Fibroblast of skin of right biceps (primary cell): ENCODE data around the gene TSPEAR.
"Not testable (repeated sequence)": the region's sequence is repeated elsewhere in the genome, so short reads cannot be mapped to it uniquely, and the experiment has no call there.

Experiments
- DNase-seq: peaks from one replicate; pipeline ENCODE4 v3.0.0-alpha.2; 2013

Gene TSPEAR

GRCh38 chr21:44494956-44495355, 216.4 kb downstream of the TSPEAR start:
- DNase-seq, result no peak

- DNase-seq, result no peak
Observed at GRCh38 chr21:44494418-44494817, 217.0 kb downstream of the TSPEAR start.

DNA sequence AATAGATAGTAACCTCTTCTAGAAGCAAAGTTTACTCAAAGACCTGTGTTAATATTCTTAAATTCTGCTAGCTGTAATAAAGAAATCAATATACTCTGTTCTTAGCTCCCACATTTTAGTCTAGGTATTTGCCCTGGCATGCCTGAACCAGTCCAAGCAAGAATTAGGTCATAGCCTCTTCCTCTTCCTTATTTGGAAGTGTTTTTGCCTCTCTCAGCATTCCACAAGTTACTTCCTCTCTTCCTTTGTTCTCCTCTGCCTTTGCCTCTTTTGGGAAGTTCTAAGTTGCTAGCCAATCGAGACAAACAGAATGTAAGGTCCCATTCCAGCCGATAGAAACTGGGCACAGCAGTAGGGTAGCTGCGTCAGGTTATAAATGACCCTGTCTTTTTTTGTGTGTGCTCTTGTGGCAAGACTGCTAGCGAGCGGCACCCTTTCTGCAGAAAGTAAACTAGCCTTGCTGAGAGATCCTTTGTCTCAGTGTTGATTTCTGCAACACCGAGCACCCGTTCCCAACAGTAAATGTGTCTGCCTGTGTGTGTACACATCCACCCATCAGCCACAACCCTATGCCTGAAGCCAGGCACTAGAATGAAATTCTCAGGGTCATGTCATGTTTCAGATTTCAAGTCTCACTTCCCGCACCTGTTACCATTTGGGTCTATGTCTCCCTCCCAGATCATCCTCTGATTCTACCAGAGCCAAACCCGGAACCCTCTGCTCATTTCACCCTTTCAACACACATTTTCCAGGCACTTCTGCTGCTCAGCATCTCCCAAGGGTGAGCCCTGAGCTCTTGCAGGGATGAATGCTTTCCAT, 218.6 kb downstream of the TSPEAR start:
- DNase-seq, result no peak

- no peak for DNase-seq
Observed at GRCh38 chr21:44490816-44491215, 220.6 kb downstream of the TSPEAR start.

GRCh38 chr21:44490405-44490804, 221.0 kb downstream of the TSPEAR start:
- DNase-seq, result no peak

- no peak for DNase-seq
Observed at GRCh38 chr21:44489962-44490361, 221.4 kb downstream of the TSPEAR start.

- no peak for DNase-seq
Observed at GRCh38 chr21:44487831-44488230, 223.5 kb downstream of the TSPEAR start.

- no peak for DNase-seq
Observed at GRCh38 chr21:44486302-44486701, 225.1 kb downstream of the TSPEAR start.

GRCh38 chr21:44485796-44486195, 225.6 kb downstream of the TSPEAR start:
- no peak for DNase-seq

DNA sequence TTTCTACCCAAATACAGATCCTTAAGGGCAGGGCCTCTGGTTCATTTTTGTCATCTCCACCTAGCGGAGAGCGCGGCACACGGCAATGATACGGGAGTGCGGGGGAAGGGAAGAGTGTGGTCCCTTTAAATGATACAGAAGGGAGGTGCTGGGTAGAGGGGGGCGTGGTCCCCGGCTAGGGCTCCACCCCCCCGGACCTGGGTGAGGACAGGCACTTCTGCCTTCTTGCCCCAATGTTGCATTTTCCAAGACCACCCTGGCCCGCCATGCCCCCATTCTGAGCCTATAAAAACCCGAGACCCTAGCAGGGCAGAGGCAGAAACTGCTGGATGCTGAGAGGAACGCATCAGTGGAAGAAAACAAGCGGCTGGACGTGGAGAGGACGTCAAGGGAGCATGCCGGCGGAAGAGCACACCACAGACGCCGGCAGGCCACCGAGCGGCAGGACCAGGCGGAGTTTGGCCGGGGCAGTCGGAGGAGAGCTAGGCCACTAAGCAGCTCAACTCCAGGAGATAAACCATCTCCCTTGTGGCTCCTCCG, 226.0 kb downstream of the TSPEAR start:
- peak; percentile 31 for DNase-seq

DNA sequence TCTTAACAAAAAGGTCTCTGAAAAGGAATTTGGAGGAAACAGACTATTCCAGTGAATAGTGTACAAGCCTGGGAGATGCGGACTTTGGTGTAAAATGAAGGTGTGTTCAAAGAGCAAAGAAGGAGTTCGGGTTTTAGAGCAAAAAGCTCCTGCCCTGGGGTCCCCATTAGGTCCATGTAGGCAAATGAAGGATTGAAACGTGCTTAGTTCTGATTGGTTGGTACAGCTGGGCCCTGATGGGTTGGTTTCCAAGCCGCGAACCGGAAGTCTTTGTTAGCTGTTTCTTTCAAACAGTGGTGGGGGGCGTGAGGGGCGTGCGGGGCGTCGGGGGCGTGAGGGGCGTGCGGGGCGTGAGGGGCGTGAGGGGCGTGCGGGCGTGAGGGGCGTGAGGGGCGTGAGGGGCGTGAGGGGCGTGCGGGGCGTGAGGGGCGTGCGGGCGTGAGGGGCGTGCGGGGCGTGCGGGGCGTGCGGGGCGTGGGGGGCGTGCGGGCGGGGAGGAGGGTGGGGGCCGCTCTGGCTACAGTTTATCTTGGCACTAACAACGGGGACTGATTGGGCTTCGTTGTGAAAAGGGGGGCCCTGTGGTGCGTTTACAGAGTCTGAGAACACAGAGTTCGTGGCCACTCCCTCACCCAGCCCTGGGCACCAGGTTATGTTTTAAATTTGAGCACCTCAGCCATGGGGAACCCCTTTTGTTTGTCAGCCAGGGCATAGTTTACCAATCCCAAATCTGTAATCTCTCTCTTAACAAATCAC, 226.7 kb downstream of the TSPEAR start:
- no peak for DNase-seq

GRCh38 chr21:44483288-44484237, 227.8 kb downstream of the TSPEAR start:
- no peak for DNase-seq

- DNase-seq, result no peak
Observed at GRCh38 chr21:44482581-44483287, 228.6 kb downstream of the TSPEAR start.

DNA sequence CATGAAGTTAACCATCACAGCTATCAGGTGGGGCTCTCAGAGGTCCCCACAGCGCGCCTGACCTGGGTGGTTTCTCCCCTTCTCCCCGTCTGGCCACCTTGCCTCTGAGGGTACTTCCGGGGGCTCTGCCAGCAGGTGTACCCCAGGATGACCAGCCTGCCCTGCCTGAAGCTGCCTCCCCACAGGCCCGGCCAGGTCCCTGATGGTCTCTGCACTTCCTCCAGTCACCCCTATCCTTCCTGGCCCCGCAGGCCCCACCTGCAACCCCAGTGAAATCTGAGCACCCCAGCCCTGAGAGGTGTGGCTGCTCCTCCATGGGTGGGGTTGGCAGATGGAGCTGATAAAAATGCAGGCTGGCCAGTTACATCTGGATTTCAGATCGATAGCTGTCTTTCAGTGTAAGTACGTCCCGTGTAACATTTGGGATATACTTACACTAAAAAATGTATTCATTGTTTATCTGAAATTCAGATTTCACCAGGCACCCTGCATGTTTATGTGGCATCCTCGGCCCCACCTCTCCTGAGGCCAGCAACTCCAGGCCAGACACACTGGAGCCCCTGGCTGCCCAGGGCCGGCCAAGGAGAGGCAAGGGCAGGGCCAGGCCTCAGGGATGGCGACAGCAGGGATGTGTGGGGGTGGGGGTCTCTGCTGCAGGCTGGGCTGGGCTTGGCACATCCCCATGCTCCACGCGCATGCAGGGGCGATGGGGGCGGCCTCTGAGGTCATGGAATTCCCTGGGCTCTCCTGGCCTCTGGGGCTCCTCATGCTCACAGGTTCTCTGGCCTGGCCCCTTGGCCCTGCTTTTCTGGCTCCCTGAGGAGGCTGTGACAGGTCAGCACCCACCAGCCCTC, 230.9 kb downstream of the TSPEAR start:
- no peak for DNase-seq

DNA sequence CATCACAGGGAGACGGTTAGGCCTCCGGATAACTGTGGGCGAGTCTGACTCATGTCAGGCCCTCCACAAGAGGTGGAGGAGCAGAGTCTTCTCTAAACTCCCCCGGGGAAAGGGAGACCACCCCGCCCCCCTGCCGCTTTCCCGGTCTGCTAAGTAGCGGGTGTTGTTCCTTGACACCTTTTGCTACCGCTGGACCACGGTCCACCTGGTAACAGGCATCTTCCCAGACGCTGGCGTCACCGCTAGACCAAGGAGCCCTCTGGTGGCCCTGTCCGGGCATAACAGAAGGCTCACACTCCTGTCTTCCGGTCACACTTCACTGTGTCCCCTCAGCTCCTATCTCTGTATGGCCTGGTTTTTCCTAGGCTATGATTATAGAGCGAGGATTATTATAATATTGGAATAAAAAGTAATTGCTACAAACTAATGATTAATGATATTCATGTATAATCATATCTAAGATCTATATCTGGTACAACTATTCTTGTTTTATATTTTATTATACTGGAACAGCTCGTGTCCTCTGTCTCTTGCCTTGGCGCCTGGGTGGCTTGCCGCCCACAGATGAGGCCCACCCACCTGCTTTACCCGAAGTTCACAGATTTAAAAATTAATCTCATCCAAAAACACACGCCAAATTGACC, 231.7 kb downstream of the TSPEAR start:
- DNase-seq, result not testable (repeated sequence)

DNA sequence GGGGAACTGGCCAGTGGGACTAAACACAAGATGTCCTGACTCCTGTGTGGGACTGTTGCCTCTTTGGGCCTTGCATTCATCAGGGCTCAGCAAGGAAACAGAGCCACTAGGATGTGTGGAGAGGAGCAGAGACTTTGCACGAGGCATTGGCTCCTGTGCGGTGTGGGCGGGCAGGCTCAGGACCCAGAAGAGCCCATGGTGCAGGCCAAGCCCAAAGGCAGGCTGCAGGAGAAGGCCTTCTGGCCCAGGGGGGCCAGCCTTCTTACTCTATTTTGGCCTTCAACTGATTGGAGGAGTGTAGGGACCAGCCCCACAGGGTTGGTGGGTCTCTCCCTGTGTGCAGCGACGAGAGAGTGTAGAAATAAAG, 232.6 kb downstream of the TSPEAR start:
- DNase-seq, result no peak

DNA sequence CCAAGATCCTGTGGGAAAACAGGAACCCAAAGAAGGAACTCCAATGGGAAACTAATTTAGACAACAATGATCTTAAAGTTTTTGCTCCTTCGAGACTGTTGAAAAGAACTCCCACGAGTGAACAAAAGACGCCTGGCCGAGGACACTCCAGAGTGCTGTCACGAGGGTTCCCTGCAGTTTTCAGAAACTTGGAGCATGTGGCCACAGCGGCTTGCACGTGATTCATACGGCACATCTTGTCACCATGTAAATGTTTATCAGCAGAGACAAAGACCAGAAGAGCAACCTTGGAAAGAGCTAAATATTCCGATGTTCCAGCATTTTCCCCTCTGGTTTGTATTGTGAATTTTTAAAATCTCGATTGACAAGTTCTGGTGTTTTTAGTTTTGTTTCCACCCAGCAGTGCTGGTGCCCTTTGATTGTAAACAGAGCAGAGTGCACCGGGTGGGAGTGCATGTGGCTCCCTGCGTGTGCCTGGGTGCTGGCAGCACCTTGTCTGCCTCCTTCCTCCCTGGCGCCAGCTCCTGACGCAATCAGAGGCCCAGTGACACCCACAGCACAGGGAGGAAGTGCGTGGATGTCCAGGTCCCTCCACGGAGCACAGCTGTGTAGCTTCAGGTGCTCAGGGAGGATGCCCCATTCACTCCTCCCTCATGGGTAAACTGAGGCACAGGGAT, 233.1 kb downstream of the TSPEAR start:
- DNase-seq, result no peak

- DNase-seq, result no peak
Observed at GRCh38 chr21:44477712-44478111, 233.7 kb downstream of the TSPEAR start.

DNA sequence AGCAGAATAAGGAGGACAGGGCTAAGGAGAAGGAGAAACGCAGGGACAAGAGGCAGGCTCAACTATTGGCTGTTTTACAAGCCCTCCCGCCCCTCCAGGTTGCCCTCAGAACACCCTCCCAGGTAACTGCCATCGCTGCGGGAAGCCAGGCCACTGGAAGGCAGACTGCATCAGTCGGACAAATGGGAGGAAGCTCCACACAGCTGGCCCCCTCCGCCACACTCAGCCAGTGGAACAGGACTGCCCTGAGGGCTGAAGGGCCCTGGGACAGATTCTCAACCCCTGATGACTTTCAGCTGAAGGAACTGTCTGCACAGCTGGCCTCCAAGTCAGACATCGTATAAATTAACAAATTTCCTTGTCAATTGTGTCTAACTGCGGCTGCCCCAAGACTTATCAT, 234.2 kb downstream of the TSPEAR start:
- DNase-seq, result no peak

DNA sequence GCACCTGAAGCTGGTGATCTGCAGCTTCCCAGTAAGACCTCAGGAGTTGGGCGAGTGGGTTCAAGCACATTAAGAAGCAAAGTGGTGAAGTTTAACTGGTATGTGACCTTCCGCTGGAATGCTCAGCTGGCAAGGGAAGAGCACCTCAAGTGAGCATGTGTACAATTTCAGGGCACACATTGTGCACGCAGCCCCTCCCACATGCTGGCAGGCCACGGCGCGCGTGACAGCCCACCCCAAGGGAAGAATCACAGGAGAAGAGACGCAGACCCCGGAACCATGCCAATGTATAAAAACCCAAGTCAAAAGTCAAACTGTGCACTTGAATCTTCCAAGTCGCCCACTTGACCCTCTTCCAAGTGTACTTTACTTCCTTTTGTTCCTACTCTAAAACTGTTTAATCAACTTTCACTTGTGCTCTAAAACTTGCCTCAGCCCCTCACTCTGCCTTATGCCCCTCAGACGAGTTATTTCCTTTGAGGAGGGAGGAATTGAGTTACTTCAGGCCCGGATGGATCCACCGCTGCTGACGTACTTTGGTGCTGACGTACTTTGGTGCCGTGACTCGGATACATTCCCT, 236.0 kb downstream of the TSPEAR start:
- no peak for DNase-seq
